HFFc6 (cell line): ENCODE results near the gene TTN. TPM values are rescaled to one million over a fixed set of nuclear protein-coding genes. Genes with fewer than 3 reads are reported as not detected.

Experiments
- DNase-seq: peaks from one replicate; pipeline ENCODE4 v3.0.0-alpha.2; 2018
- H3K27ac Mint-ChIP-seq: 2 replicates; pipeline ENCODE4 v1.8.0; 2020; ENCODE audit warnings: mild to moderate bottlenecking, mixed read lengths
- H3K27me3 Mint-ChIP-seq: 2 replicates; pipeline ENCODE4 v1.8.0; 2021; ENCODE audit warnings: mild to moderate bottlenecking, moderate library complexity, mixed read lengths; ENCODE audit not compliant: insufficient read depth
- H3K36me3 Mint-ChIP-seq: 2 replicates; pipeline ENCODE4 v1.8.0; 2021; ENCODE audit warnings: low read depth, mixed read lengths
- H3K4me1 Mint-ChIP-seq: 2 replicates; pipeline ENCODE4 v1.8.0; 2020; ENCODE audit warnings: low read depth, mixed read lengths
- H3K4me3 Mint-ChIP-seq: 2 replicates; pipeline ENCODE4 v1.8.0; 2020; ENCODE audit warnings: mild to moderate bottlenecking, moderate library complexity, mixed read lengths
- H3K9me3 Mint-ChIP-seq: 2 replicates; pipeline ENCODE4 v1.8.0; 2020; ENCODE audit warnings: mild to moderate bottlenecking, mixed read lengths
- CTCF ChIP-seq: fragments of 200-600 bp; sonication (generic); IDR thresholded peaks from 2 replicates; pipeline ENCODE4 v1.5.0; 2021; ENCODE audit warnings: antibody characterized with exemption, mild to moderate bottlenecking
- total RNA-seq, 6 experiments: library from RNA; stranded (reverse); fragmentation: NEBNext Ultra II Directional; extraction: Animal tissue kit (Norgen Biotek cat#: 25700); gene quantifications; 2 replicates in 1 of 6; 3 replicates in 5 of 6; pipeline ENCODE4 v1.2.3, GENCODE V29; 2021

The TTN gene
- total RNA-seq, 6 experiments from 2014 or later = 0.17 to 0.33 (median 0.23) TPM

GRCh38 chr2:178844701-178845100 is 37.5 kb upstream of the TTN start:
- Mint-ChIP-seq H3K4me1 (peaks cover 23% of the 10 kb centered on the region), H3K9me3 (no peaks in the 10 kb centered on the region; the same call in 1 of the 2 replicates), H3K27me3 (no peaks in the 10 kb centered on the region; the same call in none of the 2 replicates), H3K4me3 (no peak overlapping the region), H3K27ac (no peak overlapping the region), H3K36me3 (no peaks in the 10 kb centered on the region)
- no peak for DNase-seq
- no peak for TF ChIP-seq CTCF

GRCh38 chr2:178844269-178844668 is 37.0 kb upstream of the TTN start:
- H3K27me3 Mint-ChIP-seq = no peaks in the 10 kb centered on the region; the same call in none of the 2 replicates
- H3K9me3 Mint-ChIP-seq = no peaks in the 10 kb centered on the region; the same call in 1 of the 2 replicates
- no peak for TF ChIP-seq CTCF
- no peaks in the 10 kb centered on the region for H3K36me3 Mint-ChIP-seq
- no peak overlapping the region for H3K27ac Mint-ChIP-seq
- no peak overlapping the region for H3K4me3 Mint-ChIP-seq
- peaks cover 23% of the 10 kb centered on the region for H3K4me1 Mint-ChIP-seq
- no peak for DNase-seq

GRCh38 chr2:178843697-178844096 is 36.5 kb upstream of the TTN start:
- Mint-ChIP-seq H3K4me3 (no peak overlapping the region), H3K36me3 (no peaks in the 10 kb centered on the region)
- TF ChIP-seq CTCF = no peak

GRCh38 chr2:178836807-178837206 is 29.6 kb upstream of the TTN start:
- Mint-ChIP-seq H3K27ac (no peak overlapping the region), H3K36me3 (no peaks in the 10 kb centered on the region), H3K9me3 (no peaks in the 10 kb centered on the region; the same call in 1 of the 2 replicates), H3K4me3 (no peak overlapping the region), H3K4me1 (no peaks in the 10 kb centered on the region), H3K27me3 (no peaks in the 10 kb centered on the region; the same call in none of the 2 replicates)
- no peak for TF ChIP-seq CTCF
- DNase-seq = no peak

More at GRCh38 chr2:178843697-178844096, 36.5 kb upstream of the TTN start:
- Mint-ChIP-seq H3K9me3 (no peaks in the 10 kb centered on the region; the same call in 1 of the 2 replicates), H3K27me3 (no peaks in the 10 kb centered on the region; the same call in none of the 2 replicates), H3K4me1 (peaks cover 23% of the 10 kb centered on the region), H3K27ac (no peak overlapping the region)
- DNase-seq = no peak

- TF ChIP-seq CTCF = no peak
- Mint-ChIP-seq H3K4me3 (no peak overlapping the region), H3K9me3 (no peaks in the 10 kb centered on the region), H3K27ac (no peak overlapping the region), H3K36me3 (no peaks in the 10 kb centered on the region), H3K27me3 (peaks cover 2% of the 10 kb centered on the region; the same call in 1 of the 2 replicates), H3K4me1 (peaks cover 17% of the 10 kb centered on the region)
- no peak for DNase-seq
These were observed 26.9 kb upstream of the TTN start for GRCh38 chr2:178834086-178834485.
